ENCODE results near the gene MYH9. TPM values are rescaled to one million over a fixed set of nuclear protein-coding genes. Genes with fewer than 3 reads are reported as not detected.

MYH9 gene
- total RNA-seq, 1 donor from 2014 or later: 277 TPM

- H3K36me3 Mint-ChIP-seq: peaks cover 31% of the 10 kb centered on the region
- H3K9me3 Mint-ChIP-seq: no peaks in the 10 kb centered on the region
- H3K27ac Mint-ChIP-seq: no peak overlapping the region
- no peak for TF ChIP-seq CTCF (conservative IDR thresholded peaks at IDR 0.05)
- H3K4me3 Mint-ChIP-seq: no peak overlapping the region
- H3K4me1 Mint-ChIP-seq (ENCODE audit: unreplicated experiment): no peaks in the 10 kb centered on the region
- no peak for DNase-seq (ENCODE audit: extremely low spot score, unreplicated experiment)
- H3K27me3 Mint-ChIP-seq: no peaks in the 10 kb centered on the region
Observed at GRCh38 chr22:36294801-36295200, 93.0 kb downstream of the MYH9 start.

GRCh38 chr22:36294293-36294620 is 93.5 kb downstream of the MYH9 start:
- H3K9me3 Mint-ChIP-seq: no peaks in the 10 kb centered on the region
- H3K27ac Mint-ChIP-seq: no peak overlapping the region
- peaks cover 35% of the 10 kb centered on the region for H3K36me3 Mint-ChIP-seq
- H3K4me1 Mint-ChIP-seq (ENCODE audit: unreplicated experiment): no peaks in the 10 kb centered on the region
- H3K27me3 Mint-ChIP-seq: no peaks in the 10 kb centered on the region
- TF ChIP-seq CTCF (conservative IDR thresholded peaks at IDR 0.05): no peak
- H3K4me3 Mint-ChIP-seq: no peak overlapping the region
- no peak for DNase-seq (ENCODE audit: extremely low spot score, unreplicated experiment)

- peaks cover 35% of the 10 kb centered on the region for H3K36me3 Mint-ChIP-seq
- DNase-seq (ENCODE audit: extremely low spot score, unreplicated experiment): no peak
- H3K4me1 Mint-ChIP-seq (ENCODE audit: unreplicated experiment): no peaks in the 10 kb centered on the region
- H3K27me3 Mint-ChIP-seq: no peaks in the 10 kb centered on the region
- no peak for TF ChIP-seq CTCF (conservative IDR thresholded peaks at IDR 0.05)
- H3K9me3 Mint-ChIP-seq: no peaks in the 10 kb centered on the region
- H3K4me3 Mint-ChIP-seq: no peak overlapping the region
- no peak overlapping the region for H3K27ac Mint-ChIP-seq
Observed at GRCh38 chr22:36293606-36294292, 94.0 kb downstream of the MYH9 start.

GRCh38 chr22:36292823-36293530 is 94.8 kb downstream of the MYH9 start:
- H3K27ac Mint-ChIP-seq: no peak overlapping the region

More at GRCh38 chr22:36292823-36293530, 94.8 kb downstream of the MYH9 start:
- Mint-ChIP-seq H3K9me3 (no peaks in the 10 kb centered on the region), H3K36me3 (peaks cover 35% of the 10 kb centered on the region), H3K4me3 (no peak overlapping the region), H3K4me1 (ENCODE audit: unreplicated experiment) (no peaks in the 10 kb centered on the region), H3K27me3 (no peaks in the 10 kb centered on the region)
- TF ChIP-seq CTCF (conservative IDR thresholded peaks at IDR 0.05): no peak
- DNase-seq (ENCODE audit: extremely low spot score, unreplicated experiment): no peak

Data from type B pancreatic cell (in vitro differentiated cells).